Activated effector memory CD4-positive, alpha-beta T cell treated with Interleukin-2 at 50 U/mL for 16 hours (primary cell): ENCODE results near the gene TUBA4A.
"Not testable (repeated sequence)": the region's sequence is repeated elsewhere in the genome, so short reads cannot be mapped to it uniquely, and the experiment has no call there.

ENCODE experiments used
- DNase-seq: peaks from one replicate; pipeline ENCODE4 v3.0.0-alpha.2; 2020

TUBA4A gene

GRCh38 chr2:219209236-219210195, 44.2 kb downstream of the TUBA4A start:
- no peak for DNase-seq

DNA sequence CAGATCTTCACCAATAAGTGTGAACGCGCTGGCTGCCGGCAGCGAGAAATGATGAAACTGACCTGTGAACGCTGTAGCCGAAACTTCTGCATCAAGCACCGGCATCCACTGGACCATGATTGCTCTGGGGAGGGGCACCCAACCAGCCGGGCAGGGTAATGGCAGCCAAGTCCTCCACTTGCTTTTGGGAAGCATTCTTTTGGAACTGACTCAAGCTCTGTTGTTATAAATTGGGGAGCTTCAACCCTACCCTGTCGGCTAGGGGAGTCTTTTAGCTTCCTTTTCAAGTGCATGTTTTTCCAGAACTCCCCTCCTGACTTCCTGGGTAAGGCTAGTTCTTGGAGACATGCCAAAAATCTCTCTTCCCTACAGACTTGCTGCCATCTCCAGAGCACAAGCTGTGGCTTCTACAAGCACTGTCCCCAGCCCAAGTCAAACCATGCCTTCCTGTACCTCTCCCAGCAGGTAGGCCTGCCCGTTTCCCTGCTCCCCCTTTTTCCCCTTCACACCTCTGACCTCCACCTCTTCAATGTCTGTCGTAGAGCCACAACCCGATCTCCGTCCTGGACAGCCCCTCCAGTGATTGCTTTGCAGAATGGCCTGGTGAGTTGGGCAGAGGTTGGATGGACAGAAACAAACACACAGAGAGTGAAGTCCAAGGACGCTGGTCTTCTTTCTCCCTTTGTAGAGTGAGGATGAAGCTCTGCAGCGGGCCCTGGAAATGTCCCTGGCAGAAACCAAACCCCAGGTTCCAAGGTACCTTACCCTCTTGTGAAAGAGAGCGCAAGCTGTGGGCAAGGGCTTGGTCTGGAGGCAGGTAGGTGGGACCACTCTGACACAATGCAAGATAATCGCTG, 45.6 kb downstream of the TUBA4A start:
- no peak for DNase-seq

- DNase-seq = no peak
Observed at GRCh38 chr2:219207134-219207883, 46.4 kb downstream of the TUBA4A start.

GRCh38 chr2:219206328-219207133, 47.2 kb downstream of the TUBA4A start, which contains the start of gene ZFAND2B:
Gene ZFAND2B (plus strand): TSS chr2:219206782. CDS start chr2:219206988, 206 bp downstream.
- DNase-seq = peak; percentile 93

GRCh38 chr2:219205981-219206327, 47.8 kb downstream of the TUBA4A start:
- no peak for DNase-seq

DNA sequence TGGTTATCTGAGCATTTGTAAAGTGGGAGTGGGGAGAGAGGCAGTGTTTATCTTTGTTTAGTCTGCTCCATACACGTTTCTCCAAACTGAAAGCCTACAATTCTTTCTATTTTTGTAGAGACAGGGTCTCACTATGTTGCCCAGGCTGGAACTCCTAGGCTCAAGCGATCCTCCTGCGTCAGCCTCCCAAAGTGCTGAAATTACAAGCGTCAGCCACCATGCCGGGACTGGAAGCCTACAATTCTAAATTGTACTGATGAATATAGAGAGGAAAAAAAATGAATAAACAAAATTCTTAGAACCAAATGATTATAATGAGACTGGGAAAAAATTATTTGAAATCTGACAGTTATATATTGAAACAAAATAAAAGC, 48.6 kb downstream of the TUBA4A start:
- DNase-seq = no peak

GRCh38 chr2:219204425-219205164, 49.1 kb downstream of the TUBA4A start:
- DNase-seq = no peak

GRCh38 chr2:219201331-219201730, 52.4 kb downstream of the TUBA4A start:
- DNase-seq = not testable (repeated sequence)

- DNase-seq = not testable (repeated sequence)
Observed at GRCh38 chr2:219200502-219201326, 53.0 kb downstream of the TUBA4A start.
